ENCODE measurements around the gene CREB5.

DNA sequence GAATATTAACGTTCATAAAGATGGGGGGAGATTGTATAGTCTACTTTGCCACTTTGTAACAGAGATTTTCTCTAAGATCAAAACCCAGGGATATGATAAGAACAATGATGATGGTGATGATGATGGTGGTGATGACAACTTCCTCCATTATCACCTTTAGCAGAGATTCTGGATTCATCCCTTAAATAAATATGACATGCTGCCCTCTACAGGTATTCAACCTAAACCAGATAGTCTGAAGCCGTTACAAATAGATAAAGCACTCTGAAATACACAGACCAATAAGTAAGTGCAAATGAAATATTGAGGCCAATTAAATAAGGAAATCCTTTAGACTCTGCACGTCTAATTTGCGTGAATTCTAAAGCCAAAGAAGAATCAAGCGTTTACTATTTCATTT is 211.5 kb downstream of the CREB5 start:
- TF ChIP-seq, protein P1, sequence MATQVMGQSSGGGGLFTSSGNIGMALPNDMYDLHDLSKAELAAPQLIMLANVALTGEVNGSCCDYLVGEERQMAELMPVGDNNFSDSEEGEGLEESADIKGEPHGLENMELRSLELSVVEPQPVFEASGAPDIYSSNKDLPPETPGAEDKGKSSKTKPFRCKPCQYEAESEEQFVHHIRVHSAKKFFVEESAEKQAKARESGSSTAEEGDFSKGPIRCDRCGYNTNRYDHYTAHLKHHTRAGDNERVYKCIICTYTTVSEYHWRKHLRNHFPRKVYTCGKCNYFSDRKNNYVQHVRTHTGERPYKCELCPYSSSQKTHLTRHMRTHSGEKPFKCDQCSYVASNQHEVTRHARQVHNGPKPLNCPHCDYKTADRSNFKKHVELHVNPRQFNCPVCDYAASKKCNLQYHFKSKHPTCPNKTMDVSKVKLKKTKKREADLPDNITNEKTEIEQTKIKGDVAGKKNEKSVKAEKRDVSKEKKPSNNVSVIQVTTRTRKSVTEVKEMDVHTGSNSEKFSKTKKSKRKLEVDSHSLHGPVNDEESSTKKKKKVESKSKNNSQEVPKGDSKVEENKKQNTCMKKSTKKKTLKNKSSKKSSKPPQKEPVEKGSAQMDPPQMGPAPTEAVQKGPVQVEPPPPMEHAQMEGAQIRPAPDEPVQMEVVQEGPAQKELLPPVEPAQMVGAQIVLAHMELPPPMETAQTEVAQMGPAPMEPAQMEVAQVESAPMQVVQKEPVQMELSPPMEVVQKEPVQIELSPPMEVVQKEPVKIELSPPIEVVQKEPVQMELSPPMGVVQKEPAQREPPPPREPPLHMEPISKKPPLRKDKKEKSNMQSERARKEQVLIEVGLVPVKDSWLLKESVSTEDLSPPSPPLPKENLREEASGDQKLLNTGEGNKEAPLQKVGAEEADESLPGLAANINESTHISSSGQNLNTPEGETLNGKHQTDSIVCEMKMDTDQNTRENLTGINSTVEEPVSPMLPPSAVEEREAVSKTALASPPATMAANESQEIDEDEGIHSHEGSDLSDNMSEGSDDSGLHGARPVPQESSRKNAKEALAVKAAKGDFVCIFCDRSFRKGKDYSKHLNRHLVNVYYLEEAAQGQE (IDR thresholded peaks at IDR 0.05; ENCODE audit: insufficient read depth in 1 of 2, low read depth in 2 of 2, low read length in 2 of 2), result no peak
- TF ChIP-seq POLR2AphosphoS5 (IDR thresholded peaks at IDR 0.05; ENCODE audit: low read depth, low read length) (no peak), SIN3A (IDR thresholded peaks at IDR 0.05; ENCODE audit: borderline replicate concordance, insufficient read depth, low read length) (no peak), TAF1 (IDR thresholded peaks at IDR 0.05; ENCODE audit: borderline replicate concordance, insufficient read depth, low read length) (no peak)
